Measurements from ENCODE around the gene ABLIM3.

DNA sequence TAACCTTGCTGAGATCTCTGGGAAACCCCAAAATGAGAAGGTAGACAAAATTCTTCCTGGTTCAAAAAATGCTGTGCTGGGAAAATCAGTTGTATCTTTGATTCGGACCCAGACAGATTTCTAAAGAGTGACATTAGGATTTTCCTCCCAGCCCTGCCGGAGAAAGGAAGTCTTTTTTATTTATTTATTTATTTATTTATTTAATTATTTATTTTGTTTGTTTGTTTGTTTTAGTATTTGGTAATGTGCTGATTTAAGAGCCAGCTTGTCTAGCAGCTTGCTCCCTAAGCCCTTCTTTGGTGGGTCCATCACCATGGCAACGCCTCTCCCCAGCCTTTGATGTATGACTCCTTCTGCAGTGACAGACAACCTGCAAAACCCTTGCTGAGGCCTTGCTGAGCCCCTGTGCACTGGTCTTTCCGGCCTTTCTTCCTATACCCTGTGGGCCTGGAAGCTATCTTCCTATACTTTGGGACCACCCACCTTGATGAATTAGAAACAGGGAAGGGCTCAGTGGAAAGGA is 69.7 kb downstream of the ABLIM3 start:
- no peak for TF ChIP-seq POLR2A (IDR thresholded peaks at IDR 0.05)
- TF ChIP-seq, protein P1, sequence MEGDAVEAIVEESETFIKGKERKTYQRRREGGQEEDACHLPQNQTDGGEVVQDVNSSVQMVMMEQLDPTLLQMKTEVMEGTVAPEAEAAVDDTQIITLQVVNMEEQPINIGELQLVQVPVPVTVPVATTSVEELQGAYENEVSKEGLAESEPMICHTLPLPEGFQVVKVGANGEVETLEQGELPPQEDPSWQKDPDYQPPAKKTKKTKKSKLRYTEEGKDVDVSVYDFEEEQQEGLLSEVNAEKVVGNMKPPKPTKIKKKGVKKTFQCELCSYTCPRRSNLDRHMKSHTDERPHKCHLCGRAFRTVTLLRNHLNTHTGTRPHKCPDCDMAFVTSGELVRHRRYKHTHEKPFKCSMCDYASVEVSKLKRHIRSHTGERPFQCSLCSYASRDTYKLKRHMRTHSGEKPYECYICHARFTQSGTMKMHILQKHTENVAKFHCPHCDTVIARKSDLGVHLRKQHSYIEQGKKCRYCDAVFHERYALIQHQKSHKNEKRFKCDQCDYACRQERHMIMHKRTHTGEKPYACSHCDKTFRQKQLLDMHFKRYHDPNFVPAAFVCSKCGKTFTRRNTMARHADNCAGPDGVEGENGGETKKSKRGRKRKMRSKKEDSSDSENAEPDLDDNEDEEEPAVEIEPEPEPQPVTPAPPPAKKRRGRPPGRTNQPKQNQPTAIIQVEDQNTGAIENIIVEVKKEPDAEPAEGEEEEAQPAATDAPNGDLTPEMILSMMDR (IDR thresholded peaks at IDR 0.05) = no peak

Measured in Peyer's patch (tissue), 4 donors.